Measurements from ENCODE around the gene CGREF1.

GRCh38 chr2:27118525-27119329 lies at the start of gene CGREF1:
- TF ChIP-seq, protein P1, sequence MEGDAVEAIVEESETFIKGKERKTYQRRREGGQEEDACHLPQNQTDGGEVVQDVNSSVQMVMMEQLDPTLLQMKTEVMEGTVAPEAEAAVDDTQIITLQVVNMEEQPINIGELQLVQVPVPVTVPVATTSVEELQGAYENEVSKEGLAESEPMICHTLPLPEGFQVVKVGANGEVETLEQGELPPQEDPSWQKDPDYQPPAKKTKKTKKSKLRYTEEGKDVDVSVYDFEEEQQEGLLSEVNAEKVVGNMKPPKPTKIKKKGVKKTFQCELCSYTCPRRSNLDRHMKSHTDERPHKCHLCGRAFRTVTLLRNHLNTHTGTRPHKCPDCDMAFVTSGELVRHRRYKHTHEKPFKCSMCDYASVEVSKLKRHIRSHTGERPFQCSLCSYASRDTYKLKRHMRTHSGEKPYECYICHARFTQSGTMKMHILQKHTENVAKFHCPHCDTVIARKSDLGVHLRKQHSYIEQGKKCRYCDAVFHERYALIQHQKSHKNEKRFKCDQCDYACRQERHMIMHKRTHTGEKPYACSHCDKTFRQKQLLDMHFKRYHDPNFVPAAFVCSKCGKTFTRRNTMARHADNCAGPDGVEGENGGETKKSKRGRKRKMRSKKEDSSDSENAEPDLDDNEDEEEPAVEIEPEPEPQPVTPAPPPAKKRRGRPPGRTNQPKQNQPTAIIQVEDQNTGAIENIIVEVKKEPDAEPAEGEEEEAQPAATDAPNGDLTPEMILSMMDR (conservative IDR thresholded peaks at IDR 0.05 in 1 of 2, IDR thresholded peaks at IDR 0.05 in 1 of 2; ENCODE audit: low read depth in 1 of 2, low read length in 2 of 2), result no peak
- peak; percentile 76 for TF ChIP-seq EZH2 (IDR thresholded peaks at IDR 0.05; ENCODE audit: low read length, missing control alignments)
